NB4 (cell line): ENCODE measurements around the gene BRICD5.

Experiments
- DNase-seq: peaks from one replicate; pipeline ENCODE4 v3.0.0; 2010; ENCODE audit warnings: low read depth
- H3K4me3 ChIP-seq: one replicate; pipeline ENCODE4 v1.5.1; 2011; ENCODE audit warnings: mild to moderate bottlenecking, low read depth, low read length, moderate library complexity
- CTCF ChIP-seq: IDR thresholded peaks from one replicate; pipeline ENCODE4 v1.5.1; 2012; ENCODE audit warnings: low read depth, low read length
- MAX ChIP-seq: IDR thresholded peaks from 2 replicates; pipeline ENCODE4 v1.6.1; 2011; ENCODE audit warnings: low read depth, low read length
- MYC ChIP-seq: IDR thresholded peaks from 2 replicates; pipeline ENCODE4 v1.6.1; 2011; ENCODE audit warnings: low read depth, low read length
- POLR2A ChIP-seq: IDR thresholded peaks from 2 replicates; pipeline ENCODE4 v1.6.1; 2011; ENCODE audit warnings: mild to moderate bottlenecking; ENCODE audit not compliant: insufficient read length; ENCODE audit errors: extremely low read depth

Gene BRICD5

GRCh38 chr16:2238150-2238837 lies 27.6 kb upstream of the BRICD5 start:
- no peak overlapping the region for H3K4me3 ChIP-seq
- no peak for TF ChIP-seq MYC
- TF ChIP-seq MAX: no peak
- no peak for TF ChIP-seq POLR2A
- no peak for TF ChIP-seq CTCF
- no peak for DNase-seq

GRCh38 chr16:2237493-2238149 lies 27.0 kb upstream of the BRICD5 start:
- TF ChIP-seq MAX (no peak), CTCF (no peak), POLR2A (no peak), MYC (no peak)
- H3K4me3 ChIP-seq: no peak overlapping the region
- no peak for DNase-seq

- TF ChIP-seq MYC (no peak), POLR2A (no peak), CTCF (no peak), MAX (no peak)
- no peak for DNase-seq
- H3K4me3 ChIP-seq: no peak overlapping the region
Observed at GRCh38 chr16:2237102-2237482, 26.4 kb upstream of the BRICD5 start.

GRCh38 chr16:2236337-2237101 lies 25.9 kb upstream of the BRICD5 start, which contains the start of gene DNASE1L2:
Gene DNASE1L2, plus strand, starts transcription at chr16:2236444. Its CDS starts 373 bp downstream, at chr16:2236817.
- H3K4me3 ChIP-seq: no peak within 1 kb of the TSS
- DNase-seq: no peak
- TF ChIP-seq CTCF (no peak), MAX (no peak), POLR2A (no peak), MYC (no peak)

GRCh38 chr16:2235695-2236336 lies 25.2 kb upstream of the BRICD5 start:
- no peak overlapping the region for H3K4me3 ChIP-seq
- no peak for TF ChIP-seq POLR2A
- TF ChIP-seq MYC: no peak
- TF ChIP-seq MAX: no peak
- no peak for TF ChIP-seq CTCF
- DNase-seq: no peak
